IMR-90 (cell line): ENCODE results near the gene CRYGC. TPM values are rescaled to one million over a fixed set of nuclear protein-coding genes. Genes with fewer than 3 reads are reported as not detected.

Experiments used
- ATAC-seq: fragments of 200-7000 bp; cut with Tn5 transposase; 2 replicates; pipeline ENCODE4 v1.9.1; 2020; ENCODE audit warnings: low read depth, mild to moderate bottlenecking, moderate library complexity
- BruUV-seq: library from RNA; stranded (reverse); fragments of 400-500 nt; replicated peaks from 2 replicates; lab custom pipeline; 2021; lab: Mats Ljungman, UMichigan
- CTCF ChIA-PET: fragments of 300-600 bp; formaldehyde crosslinking; extraction: SDS; loops from one replicate; lab custom pipeline; 2021; ENCODE audit warnings: antibody characterized with exemption; lab: Yijun Ruan, JAX
- POLR2A ChIA-PET: fragments of 300-600 bp; sonication (Branson Sonifier 250); formaldehyde crosslinking; loops from one replicate; lab custom pipeline; 2022; ENCODE audit warnings: antibody characterized with exemption; ENCODE audit not compliant: unreplicated experiment; lab: Charles Lee
- DNase-seq: peaks from one replicate; pipeline ENCODE4 v3.0.0; 2013
- H2AFZ ChIP-seq: replicated peaks from 2 replicates; pipeline ENCODE3; 2013; ENCODE audit warnings: low read length, mild to moderate bottlenecking; ENCODE audit not compliant: poor library complexity
- H2AK5ac ChIP-seq: 2 replicates; pipeline ENCODE4 v1.6.1; 2013; ENCODE audit warnings: low read depth, low read length, inconsistent platforms
- H2AK9ac ChIP-seq: replicated peaks from 2 replicates; pipeline ENCODE3; 2013; ENCODE audit warnings: mild to moderate bottlenecking, low read depth, low read length, moderate library complexity; ENCODE audit not compliant: poor library complexity
- H2BK120ac ChIP-seq: 2 replicates; pipeline ENCODE4 v1.6.1; 2013; ENCODE audit warnings: low read depth, low read length, inconsistent platforms
- H2BK15ac ChIP-seq: 3 replicates; pipeline ENCODE4 v1.6.1; 2013; ENCODE audit warnings: low read depth, low read length, inconsistent platforms
- H2BK20ac ChIP-seq: 2 replicates; pipeline ENCODE4 v1.6.1; 2013; ENCODE audit warnings: low read depth, mild to moderate bottlenecking, inconsistent platforms, low read length, moderate library complexity
- H2BK5ac ChIP-seq: 2 replicates; pipeline ENCODE4 v1.6.1; 2013; ENCODE audit warnings: mild to moderate bottlenecking, low read depth, low read length, inconsistent platforms; ENCODE audit not compliant: poor library complexity, severe bottlenecking
- H3K14ac ChIP-seq: replicated peaks from 2 replicates; pipeline ENCODE4 v1.6.1; 2013; ENCODE audit warnings: low read depth, low read length, inconsistent platforms
- H3K18ac ChIP-seq: 2 replicates; pipeline ENCODE4 v1.6.1; 2013; ENCODE audit warnings: low read depth, low read length, control low read depth
- H3K23ac ChIP-seq: 2 replicates; pipeline ENCODE4 v1.6.1; 2013; ENCODE audit warnings: low read depth, low read length, inconsistent platforms
- H3K27ac ChIP-seq: 2 replicates; pipeline ENCODE4 v1.5.1; 2013; ENCODE audit warnings: mild to moderate bottlenecking, control low read depth, low read length; ENCODE audit not compliant: insufficient read depth
- H3K27me3 ChIP-seq: 2 replicates; pipeline ENCODE4 v1.6.1; 2013; ENCODE audit warnings: low read length; ENCODE audit not compliant: control insufficient read depth, insufficient read depth
- H3K36me3 ChIP-seq: 2 replicates; pipeline ENCODE4 v1.6.1; 2013; ENCODE audit warnings: low read length, mixed read lengths; ENCODE audit not compliant: control insufficient read depth, insufficient read depth
- H3K4ac ChIP-seq: 2 replicates; pipeline ENCODE4 v1.6.1; 2013; ENCODE audit warnings: low read depth, low read length, inconsistent platforms
- H3K4me1 ChIP-seq: 2 replicates; pipeline ENCODE4 v1.6.1; 2013; ENCODE audit warnings: low read length, mixed read lengths; ENCODE audit not compliant: control insufficient read depth, insufficient read depth
- H3K4me2 ChIP-seq: 2 replicates; pipeline ENCODE4 v1.6.1; 2013; ENCODE audit warnings: low read depth, mild to moderate bottlenecking, control low read depth, low read length, moderate library complexity
- H3K4me3 ChIP-seq: 2 replicates; pipeline ENCODE4 v1.5.1; 2013; ENCODE audit warnings: low read depth, mild to moderate bottlenecking, control low read depth, low read length, moderate library complexity; ENCODE audit not compliant: insufficient read depth
- H3K56ac ChIP-seq: 2 replicates; pipeline ENCODE4 v1.6.1; 2013; ENCODE audit warnings: low read length, inconsistent platforms; ENCODE audit not compliant: insufficient read depth; ENCODE audit errors: extremely low read depth
- H3K79me1 ChIP-seq, 2 experiments: 2 replicates each; pipeline ENCODE4 v1.6.1; 2013; ENCODE audit warnings: low read length in 2 of 2, inconsistent platforms in 1 of 2, low read depth in 1 of 2
- H3K9ac ChIP-seq: 2 replicates; pipeline ENCODE4 v1.6.1; 2013; ENCODE audit warnings: low read depth, low read length, control low read depth
- H3K9me1 ChIP-seq: 2 replicates; pipeline ENCODE4 v1.6.1; 2013; ENCODE audit warnings: low read length, inconsistent platforms; ENCODE audit not compliant: insufficient read depth
- H3K9me3 ChIP-seq: 2 replicates; pipeline ENCODE4 v1.6.1; 2013; ENCODE audit warnings: low read length; ENCODE audit not compliant: control insufficient read depth, insufficient read depth
- H4K20me1 ChIP-seq: 2 replicates; pipeline ENCODE4 v1.6.1; 2013; ENCODE audit warnings: low read length, inconsistent platforms; ENCODE audit not compliant: insufficient read depth
- H4K5ac ChIP-seq: 2 replicates; pipeline ENCODE4 v1.6.1; 2013; ENCODE audit warnings: mild to moderate bottlenecking, low read depth, low read length, control low read depth
- H4K8ac ChIP-seq, 2 experiments: 2 replicates each; pipeline ENCODE4 v1.6.1; 2013; ENCODE audit warnings: low read depth in 2 of 2, low read length in 2 of 2, control low read depth in 1 of 2, inconsistent platforms in 1 of 2
- H4K91ac ChIP-seq: 2 replicates; pipeline ENCODE4 v1.6.1; 2013; ENCODE audit warnings: low read depth, low read length, inconsistent platforms; ENCODE audit not compliant: insufficient read depth
- BHLHE40 ChIP-seq: fragments of 150-350 bp; IDR thresholded peaks from 2 replicates; pipeline ENCODE4 v1.6.1; 2016; ENCODE audit warnings: mild to moderate bottlenecking, low read depth, low read length
- CEBPB ChIP-seq: IDR thresholded peaks from 2 replicates; pipeline ENCODE4 v1.6.1; 2012; ENCODE audit warnings: low read depth, low read length, improper control_type of control experiment
- CHD1 ChIP-seq: IDR thresholded peaks from 2 replicates; pipeline ENCODE4 v1.6.1; 2012; ENCODE audit warnings: low read depth, low read length, improper control_type of control experiment
- CTCF ChIP-seq: conservative IDR thresholded peaks from 2 replicates; pipeline ENCODE4 v1.5.1; 2012; ENCODE audit warnings: mild to moderate bottlenecking, low read depth, low read length, improper control_type of control experiment
- ELK1 ChIP-seq: fragments of 150-350 bp; IDR thresholded peaks from 2 replicates; pipeline ENCODE4 v1.6.1; 2016; ENCODE audit warnings: low read depth, mild to moderate bottlenecking, low read length, moderate library complexity, borderline replicate concordance
- FOS ChIP-seq: fragments of 150-350 bp; IDR thresholded peaks from 2 replicates; pipeline ENCODE4 v1.6.1; 2016; ENCODE audit warnings: low read depth, low read length
- MXI1 ChIP-seq: IDR thresholded peaks from 2 replicates; pipeline ENCODE4 v1.6.1; 2012; ENCODE audit warnings: low read depth, mild to moderate bottlenecking, low read length, moderate library complexity, borderline replicate concordance
- NFE2L2 ChIP-seq: fragments of 150-350 bp; IDR thresholded peaks from 2 replicates; pipeline ENCODE4 v1.6.1; 2016; ENCODE audit warnings: low read depth, mild to moderate bottlenecking, low read length
- POLR2A ChIP-seq: IDR thresholded peaks from 2 replicates; pipeline ENCODE4 v1.6.1; 2012; ENCODE audit warnings: mild to moderate bottlenecking, low read depth, low read length
- RAD21 ChIP-seq: IDR thresholded peaks from 2 replicates; pipeline ENCODE4 v1.6.1; 2012; ENCODE audit warnings: low read length, improper control_type of control experiment
- RCOR1 ChIP-seq: IDR thresholded peaks from 2 replicates; pipeline ENCODE4 v1.6.1; 2012; ENCODE audit warnings: mild to moderate bottlenecking, low read length, improper control_type of control experiment; ENCODE audit not compliant: insufficient replicate concordance
- RFX5 ChIP-seq: IDR thresholded peaks from 2 replicates; pipeline ENCODE4 v1.8.0; 2012; ENCODE audit warnings: low read depth, mild to moderate bottlenecking, low read length, moderate library complexity
- SMC3 ChIP-seq: fragments of 150-350 bp; IDR thresholded peaks from 2 replicates; pipeline ENCODE4 v1.6.1; 2016; ENCODE audit warnings: low read depth, mild to moderate bottlenecking, antibody characterized with exemption, low read length, moderate library complexity
- USF2 ChIP-seq: fragments of 150-350 bp; IDR thresholded peaks from 2 replicates; pipeline ENCODE4 v1.6.1; 2017; ENCODE audit warnings: mild to moderate bottlenecking, antibody characterized with exemption, low read length, low read depth
- WGBS, 2 experiments: methylation state at CpG; one replicate each; pipeline versions ENCODE4 v1.1.5 to v1.1.7; 2013; ENCODE audit warnings: missing lambda C conversion rate in 2 of 2; ENCODE audit not compliant: insufficient read length in 1 of 2; ENCODE audit errors: extremely low coverage in 2 of 2; 5-methylcytosine and 5-hydroxymethylcytosine counted together
- dilution Hi-C: fragments of 300-500 bp; cut with HindIII; formaldehyde crosslinking; loops from one replicate; pipeline ENCODE4 v1.14.3; 2018; ENCODE audit warnings: low sequenced_read_pairs; ENCODE audit not compliant: unreplicated experiment
- in situ Hi-C: fragments of 300-500 bp; cut with MboI; formaldehyde crosslinking; loops from 3 replicates; pipeline ENCODE4 v1.14.3; 2019; ENCODE audit warnings: low sequenced_read_pairs, inconsistent platforms, mixed read lengths
- intact Hi-C: fragments of 100-400 bp; cut with micrococcal nuclease; formaldehyde crosslinking; loops from 2 replicates; pipeline ENCODE4 v1.10.0; 2022
- polyA plus RNA-seq, 3 experiments: library from polyadenylated mRNA; depleted of rRNA; stranded (reverse); fragments of >200 nt; gene quantifications; 2 replicates each; pipeline ENCODE4 v1.2.3, GENCODE V29; 2012; ENCODE audit warnings: low replicate concordance in 1 of 3
- total RNA-seq: library from RNA; depleted of rRNA; stranded (reverse); fragments of >200 nt; gene quantifications from 2 replicates; pipeline ENCODE4 v1.2.3, GENCODE V29; 2012

The CRYGC gene
- total and polyA plus RNA-seq, 2 of the 4 experiments (the other 2 are of a cell fraction) = not detected

GRCh38 chr2:208127090-208127489 is 2.5 kb downstream of the CRYGC start:
- no TSS peak for BruUV-seq
- Histone ChIP-seq H3K4ac (no peak overlapping the region), H2BK20ac (no peak overlapping the region), H3K9ac (no peak overlapping the region), H3K4me3 (no peak overlapping the region), H4K91ac (no peak overlapping the region), H3K23ac (no peak overlapping the region), H3K9me3 (no peaks in the 10 kb centered on the region), H2BK120ac (no peak overlapping the region), H2BK15ac (no peak overlapping the region), H3K79me1 (no peaks in the 10 kb centered on the region), H2AK9ac (no peak overlapping the region), H3K4me2 (no peak overlapping the region), H2BK5ac (no peak overlapping the region), H3K56ac (no peak overlapping the region), H3K14ac (no peak overlapping the region), H2AFZ (no peak overlapping the region), H3K9me1 (no peaks in the 10 kb centered on the region), H3K4me1 (no peaks in the 10 kb centered on the region), H3K18ac (no peak overlapping the region), H3K36me3 (no peaks in the 10 kb centered on the region), H4K20me1 (no peaks in the 10 kb centered on the region), H3K27me3 (peaks cover 16% of the 10 kb centered on the region), H4K8ac (no peak overlapping the region), H4K5ac (no peak overlapping the region), H2AK5ac (no peak overlapping the region), H3K27ac (no peak overlapping the region)
- in situ Hi-C loops (no loop called here), intact Hi-C loops (no loop called here), dilution Hi-C loops (no loop called here)
- TF ChIP-seq USF2 = no peak
- no peak for TF ChIP-seq ELK1
- no peak for TF ChIP-seq BHLHE40
- TF ChIP-seq RAD21 = no peak
- no peak for TF ChIP-seq SMC3
- TF ChIP-seq CHD1 = no peak
- TF ChIP-seq CEBPB = no peak
- TF ChIP-seq FOS = no peak
- TF ChIP-seq CTCF = no peak
- no peak for TF ChIP-seq NFE2L2
- no peak for TF ChIP-seq POLR2A
- no peak for TF ChIP-seq RFX5
- no peak for TF ChIP-seq RCOR1
- TF ChIP-seq MXI1 = no peak
- WGBS, 2 experiments = no CpG with 5 or more reads among the region's 4 CpGs
- ChIA-PET CTCF (no interaction called here), POLR2A (no interaction called here)
- DNase-seq = no peak
- no peak for ATAC-seq
